Endothelial cell of umbilical vein (primary cell): Measurements from ENCODE around the gene NAV2. TPM values are rescaled to one million over a fixed set of nuclear protein-coding genes. Genes with fewer than 3 reads are reported as not detected.

Experiments
- BruUV-seq: library from RNA; stranded (reverse); fragments of 400-500 nt; replicated peaks from 2 replicates; lab custom pipeline; 2021; lab: Mats Ljungman, UMichigan
- CTCF ChIA-PET: fragments of 300-600, 350-600 bp; sonication (Branson Sonifier 250); formaldehyde crosslinking; loops from one replicate; lab custom pipeline; 2021; ENCODE audit warnings: antibody characterized with exemption, inconsistent platforms; lab: Charles Lee
- POLR2A ChIA-PET: fragments of 300-600, 350-600 bp; sonication (Branson Sonifier 250); formaldehyde crosslinking; loops from one replicate; lab custom pipeline; 2021; ENCODE audit warnings: antibody characterized with exemption, inconsistent platforms; lab: Charles Lee
- DNase-seq: peaks from one replicate; pipeline ENCODE4 v3.0.0-alpha.2; 2011; ENCODE audit warnings: low read depth, low spot score
- FAIRE-seq: peaks from 2 replicates; lab custom pipeline; 2011; peaks lifted over from hg19 to GRCh38; lab: Jason Lieb, UNC
- H2AFZ ChIP-seq: 2 replicates; pipeline ENCODE4 v1.6.0; 2012; ENCODE audit warnings: low read depth, low read length, control low read depth, inconsistent platforms
- H3K27ac ChIP-seq: 2 replicates; pipeline ENCODE4 v1.5.1; 2011; ENCODE audit warnings: low read depth, mild to moderate bottlenecking, control low read depth, low read length, moderate library complexity; ENCODE audit not compliant: insufficient read depth
- H3K27me3 ChIP-seq, 2 experiments: 2 replicates each; pipeline versions ENCODE4 v1.6.0 to v1.6.1; 2011; ENCODE audit warnings: low read length in 2 of 2, mixed read lengths in 1 of 2; ENCODE audit not compliant: control insufficient read depth in 2 of 2, insufficient read depth in 2 of 2
- H3K36me3 ChIP-seq, 2 experiments: 2 replicates in 1 of 2; 3 replicates in 1 of 2; pipeline ENCODE4 v1.5.1; 2011; ENCODE audit warnings: low read length in 2 of 2, mild to moderate bottlenecking in 1 of 2, moderate library complexity in 1 of 2; ENCODE audit not compliant: control insufficient read depth in 2 of 2, insufficient read depth in 2 of 2; ENCODE audit errors: extremely low read depth in 1 of 2
- H3K4me1 ChIP-seq: 3 replicates; pipeline ENCODE4 v1.5.1; 2011; ENCODE audit warnings: mild to moderate bottlenecking, low read length; ENCODE audit not compliant: control insufficient read depth, insufficient read depth; ENCODE audit errors: extremely low read depth
- H3K4me2 ChIP-seq: 2 replicates; pipeline ENCODE4 v1.6.1; 2011; ENCODE audit warnings: low read length, control low read depth, mixed read lengths; ENCODE audit not compliant: insufficient read depth
- H3K4me3 ChIP-seq, 3 experiments: fragments of 200-600 bp in 1 of 3; sonication (generic), shearing (Covaris generic) in 1 of 3; replicated peaks in 1 of 3; 2 replicates each; pipeline ENCODE4 v1.5.1; 2011 to 2016; ENCODE audit warnings: control low read depth in 3 of 3, low read length in 3 of 3, mild to moderate bottlenecking in 2 of 3, inconsistent platforms in 1 of 3, low read depth in 1 of 3, moderate library complexity in 1 of 3; ENCODE audit not compliant: insufficient read depth in 1 of 3
- H3K79me2 ChIP-seq: 2 replicates; pipeline ENCODE4 v1.6.0; 2012; ENCODE audit warnings: low read length, inconsistent platforms; ENCODE audit not compliant: control insufficient read depth, insufficient read depth
- H3K9ac ChIP-seq: replicated peaks from 2 replicates; pipeline ENCODE3; 2011; ENCODE audit warnings: low read length, control low read depth; ENCODE audit not compliant: insufficient read depth; ENCODE audit errors: extremely low read depth
- H3K9me1 ChIP-seq: replicated peaks from 3 replicates; pipeline ENCODE4 v1.6.0; 2011; ENCODE audit warnings: mild to moderate bottlenecking, low read length; ENCODE audit not compliant: control insufficient read depth, insufficient read depth; ENCODE audit errors: extremely low read depth
- H3K9me3 ChIP-seq: replicated peaks from 2 replicates; pipeline ENCODE4 v1.5.1; 2012; ENCODE audit warnings: low read length, inconsistent platforms; ENCODE audit not compliant: control insufficient read depth, insufficient read depth
- H4K20me1 ChIP-seq: replicated peaks from 2 replicates; pipeline ENCODE3; 2011; ENCODE audit warnings: mild to moderate bottlenecking, low read length; ENCODE audit not compliant: control insufficient read depth, insufficient read depth; ENCODE audit errors: extremely low read depth
- EZH2 ChIP-seq: IDR thresholded peaks from 2 replicates; pipeline ENCODE4 v1.6.1; 2012; ENCODE audit warnings: borderline replicate concordance, low read depth, mild to moderate bottlenecking, moderate library complexity, low read length, inconsistent platforms; ENCODE audit not compliant: severe bottlenecking
- FOS ChIP-seq: IDR thresholded peaks from 2 replicates; pipeline ENCODE4 v1.6.1; 2011; ENCODE audit warnings: mild to moderate bottlenecking, low read length, moderate library complexity, borderline replicate concordance; ENCODE audit not compliant: insufficient read depth
- GATA2 ChIP-seq: IDR thresholded peaks from 2 replicates; pipeline ENCODE4 v1.7.0; 2011; ENCODE audit warnings: low read depth, mild to moderate bottlenecking, moderate library complexity, mixed read lengths, low read length; ENCODE audit not compliant: insufficient read length, insufficient read depth
- JUN ChIP-seq: IDR thresholded peaks from 2 replicates; pipeline ENCODE4 v1.6.1; 2011; ENCODE audit warnings: borderline replicate concordance, low read depth; ENCODE audit not compliant: insufficient read length, insufficient read depth
- MYC ChIP-seq: IDR thresholded peaks from one replicate; pipeline ENCODE4 v1.6.1; 2011; ENCODE audit warnings: mild to moderate bottlenecking, low read depth, low read length
- POLR2A ChIP-seq: IDR thresholded peaks from 2 replicates; pipeline ENCODE4 v1.6.1; 2012; ENCODE audit warnings: low read depth, mild to moderate bottlenecking, control low read depth, low read length
- POLR2AphosphoS5 ChIP-seq: IDR thresholded peaks from 2 replicates; pipeline ENCODE4 v1.6.1; 2012; ENCODE audit warnings: low read depth, mild to moderate bottlenecking, control low read depth, low read length, moderate library complexity; ENCODE audit not compliant: insufficient read depth
- dilution Hi-C: fragments of 300-500 bp; cut with MboI; formaldehyde crosslinking; loops from one replicate; pipeline ENCODE4 v1.15.0; 2019; ENCODE audit warnings: low sequenced_read_pairs; ENCODE audit not compliant: extremely low pct_ligation_motif_present
- intact Hi-C: fragments of 100-400 bp; cut with micrococcal nuclease; formaldehyde crosslinking; loops from one replicate; pipeline ENCODE4 v1.10.0; 2022
- polyA plus RNA-seq, 4 experiments: library from polyadenylated mRNA; depleted of rRNA in 3 of 4; stranded (reverse) in 3 of 4; unstranded in 1 of 4; fragments of >200 nt; gene quantifications; 2 replicates each; pipeline versions ENCODE4 v1.2.1 to v1.2.3, GENCODE V29; 2011 to 2012; ENCODE audit warnings: missing spikeins in 1 of 4
- total RNA-seq: library from RNA; stranded (reverse); gene quantifications from 2 replicates; pipeline ENCODE4 v1.2.3, GENCODE V29; 2021
- TF ChIP-seq, protein P1 (sequence below), 2 donors: IDR thresholded peaks; 1 replicate in 1 of 2; 2 replicates in 1 of 2; pipeline ENCODE4 v1.5.1; 2011; ENCODE audit warnings: low read length in 2 of 2, mild to moderate bottlenecking in 2 of 2, moderate library complexity in 2 of 2, control low read depth in 1 of 2, inconsistent platforms in 1 of 2, low read depth in 1 of 2; ENCODE audit not compliant: insufficient read depth in 1 of 2; ENCODE audit errors: extremely low read depth in 1 of 2
- TF ChIP-seq, protein P2 (sequence below): IDR thresholded peaks from 2 replicates; pipeline ENCODE4 v1.6.1; 2011; ENCODE audit not compliant: insufficient read depth, insufficient read length

NAV2 gene
- total and polyA plus RNA-seq, 2 donors (not counting 3 experiments of a cell fraction or from before 2014, with no cell fraction given) = 10.9 to 68.0 TPM

GRCh38 chr11:20056950-20057943, 344.6 kb downstream of the NAV2 start:
- intact Hi-C loops = no loop called here
- BruUV-seq = no TSS peak

More at GRCh38 chr11:20056950-20057943, 344.6 kb downstream of the NAV2 start:
- Histone ChIP-seq H2AFZ (no peak overlapping the region), H3K4me1 (no peaks in the 10 kb centered on the region), H3K27me3 (no peaks in the 10 kb centered on the region), H3K36me3 (peaks cover 4 to 27% of the 10 kb centered on the region in 2 experiments), H3K27ac (no peak overlapping the region), H3K9me1 (no peaks in the 10 kb centered on the region), H3K9ac (no peak overlapping the region), H3K9me3 (no peaks in the 10 kb centered on the region), H4K20me1 (no peaks in the 10 kb centered on the region), H3K4me2 (no peak overlapping the region), H3K4me3 (no peak overlapping the region), H3K79me2 (no peaks in the 10 kb centered on the region)
- POLR2A ChIA-PET = no interaction called here
- CTCF ChIA-PET = interaction anchor here (0.6 to 1.6 kb wide), 3 partner anchors 8 to 71 kb away, joined by 3 to 4 read pairs (median 4); no protein-coding TSS in a partner anchor
- no peak for DNase-seq
- TF ChIP-seq FOS (no peak), JUN (no peak), GATA2 (no peak), MYC (no peak), POLR2A (no peak), POLR2AphosphoS5 (no peak), EZH2 (no peak)
- TF ChIP-seq, protein P1, sequence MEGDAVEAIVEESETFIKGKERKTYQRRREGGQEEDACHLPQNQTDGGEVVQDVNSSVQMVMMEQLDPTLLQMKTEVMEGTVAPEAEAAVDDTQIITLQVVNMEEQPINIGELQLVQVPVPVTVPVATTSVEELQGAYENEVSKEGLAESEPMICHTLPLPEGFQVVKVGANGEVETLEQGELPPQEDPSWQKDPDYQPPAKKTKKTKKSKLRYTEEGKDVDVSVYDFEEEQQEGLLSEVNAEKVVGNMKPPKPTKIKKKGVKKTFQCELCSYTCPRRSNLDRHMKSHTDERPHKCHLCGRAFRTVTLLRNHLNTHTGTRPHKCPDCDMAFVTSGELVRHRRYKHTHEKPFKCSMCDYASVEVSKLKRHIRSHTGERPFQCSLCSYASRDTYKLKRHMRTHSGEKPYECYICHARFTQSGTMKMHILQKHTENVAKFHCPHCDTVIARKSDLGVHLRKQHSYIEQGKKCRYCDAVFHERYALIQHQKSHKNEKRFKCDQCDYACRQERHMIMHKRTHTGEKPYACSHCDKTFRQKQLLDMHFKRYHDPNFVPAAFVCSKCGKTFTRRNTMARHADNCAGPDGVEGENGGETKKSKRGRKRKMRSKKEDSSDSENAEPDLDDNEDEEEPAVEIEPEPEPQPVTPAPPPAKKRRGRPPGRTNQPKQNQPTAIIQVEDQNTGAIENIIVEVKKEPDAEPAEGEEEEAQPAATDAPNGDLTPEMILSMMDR (IDR thresholded peaks at IDR 0.05; ENCODE audit: extremely low read depth in 1 of 2, insufficient read depth in 1 of 2, low read depth in 1 of 2, low read length in 2 of 2) = no peak
- TF ChIP-seq, protein P2, sequence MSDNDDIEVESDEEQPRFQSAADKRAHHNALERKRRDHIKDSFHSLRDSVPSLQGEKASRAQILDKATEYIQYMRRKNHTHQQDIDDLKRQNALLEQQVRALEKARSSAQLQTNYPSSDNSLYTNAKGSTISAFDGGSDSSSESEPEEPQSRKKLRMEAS = no peak
- dilution Hi-C loops = no loop called here
- FAIRE-seq = no peak
